ENCODE data around the gene RPL35. TPM values are rescaled to one million over a fixed set of nuclear protein-coding genes. Genes with fewer than 3 reads are reported as not detected.

The RPL35 gene
- total RNA-seq, 2 donors from 2014 or later = 890 to 1,374 TPM

DNA sequence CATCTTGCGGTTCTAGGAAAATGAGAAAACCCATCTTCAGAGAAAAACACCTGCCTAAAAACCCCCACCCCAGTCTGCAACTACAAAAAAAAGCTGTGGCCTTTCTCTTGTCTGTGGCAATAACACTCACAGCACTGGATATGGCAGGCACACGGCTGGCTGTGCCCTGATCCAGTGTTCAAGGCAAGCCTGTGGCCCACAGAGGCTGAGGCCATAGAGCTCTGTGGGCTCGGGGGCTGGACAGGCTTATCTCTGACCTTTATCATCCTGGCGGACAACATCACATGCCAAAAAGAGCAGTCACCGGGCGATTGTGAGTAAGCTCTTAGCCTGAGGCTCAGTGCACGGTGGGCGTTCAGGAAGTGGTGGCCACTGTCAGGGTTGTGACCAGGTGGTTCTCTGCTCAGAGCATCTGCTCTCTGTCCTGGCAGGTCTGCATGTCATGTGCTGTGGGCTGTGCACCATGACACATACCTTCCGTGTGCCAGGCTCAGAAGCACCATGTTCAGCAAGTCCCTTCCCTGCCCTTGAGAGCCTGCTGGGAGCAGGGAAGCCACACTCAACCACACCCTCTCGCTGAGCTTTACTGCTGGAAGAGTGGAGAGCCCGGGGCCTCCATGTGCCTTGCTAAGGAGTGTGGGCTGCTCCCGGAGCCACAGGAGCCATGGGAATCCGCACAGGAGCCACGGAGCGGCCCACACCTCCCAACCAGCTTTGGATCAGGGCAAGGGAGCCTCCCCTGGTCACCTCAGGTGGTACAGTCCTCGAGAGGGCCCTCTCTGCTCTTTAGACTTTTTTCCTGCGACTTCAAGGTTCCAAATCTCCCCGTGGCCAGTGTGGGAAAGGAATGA lies 43.1 kb downstream of the RPL35 start:
- no peak overlapping the region for H3K4me3 ChIP-seq

DNA sequence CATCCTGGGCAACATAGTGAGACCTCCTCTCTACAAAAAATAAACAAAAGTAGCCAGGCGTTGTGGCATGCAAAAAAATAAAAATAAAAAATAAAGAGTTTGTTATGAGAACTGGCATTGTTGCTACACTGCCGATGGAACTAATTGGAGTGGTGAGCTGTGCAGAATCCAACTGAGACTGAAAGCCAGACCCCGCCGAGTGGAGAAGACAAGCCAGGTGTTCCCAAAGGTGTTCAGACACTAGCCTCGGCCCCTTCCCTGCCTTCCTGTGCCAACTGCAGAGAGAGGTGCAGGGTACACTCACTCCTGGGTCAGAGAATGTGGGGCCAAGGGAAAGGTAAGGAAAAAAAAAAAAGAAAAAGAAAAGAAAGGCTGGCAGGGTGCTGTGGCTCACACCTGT lies 46.2 kb downstream of the RPL35 start:
- no peaks in the 10 kb centered on the region for H3K9me3 ChIP-seq
- H3K36me3 ChIP-seq = no peaks in the 10 kb centered on the region
- H3K27me3 ChIP-seq = no peaks in the 10 kb centered on the region
- DNase-seq = no peak
- H3K4me1 ChIP-seq = no peaks in the 10 kb centered on the region
- no peak overlapping the region for H3K4me3 ChIP-seq
- no peak overlapping the region for H3K27ac ChIP-seq
- TF ChIP-seq, protein P1, sequence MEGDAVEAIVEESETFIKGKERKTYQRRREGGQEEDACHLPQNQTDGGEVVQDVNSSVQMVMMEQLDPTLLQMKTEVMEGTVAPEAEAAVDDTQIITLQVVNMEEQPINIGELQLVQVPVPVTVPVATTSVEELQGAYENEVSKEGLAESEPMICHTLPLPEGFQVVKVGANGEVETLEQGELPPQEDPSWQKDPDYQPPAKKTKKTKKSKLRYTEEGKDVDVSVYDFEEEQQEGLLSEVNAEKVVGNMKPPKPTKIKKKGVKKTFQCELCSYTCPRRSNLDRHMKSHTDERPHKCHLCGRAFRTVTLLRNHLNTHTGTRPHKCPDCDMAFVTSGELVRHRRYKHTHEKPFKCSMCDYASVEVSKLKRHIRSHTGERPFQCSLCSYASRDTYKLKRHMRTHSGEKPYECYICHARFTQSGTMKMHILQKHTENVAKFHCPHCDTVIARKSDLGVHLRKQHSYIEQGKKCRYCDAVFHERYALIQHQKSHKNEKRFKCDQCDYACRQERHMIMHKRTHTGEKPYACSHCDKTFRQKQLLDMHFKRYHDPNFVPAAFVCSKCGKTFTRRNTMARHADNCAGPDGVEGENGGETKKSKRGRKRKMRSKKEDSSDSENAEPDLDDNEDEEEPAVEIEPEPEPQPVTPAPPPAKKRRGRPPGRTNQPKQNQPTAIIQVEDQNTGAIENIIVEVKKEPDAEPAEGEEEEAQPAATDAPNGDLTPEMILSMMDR (IDR thresholded peaks at IDR 0.05) = no peak
- no peak overlapping the region for H3K9ac ChIP-seq (ENCODE audit: low read depth in 2 of 2, low read length in 2 of 2)
- intact Hi-C loops (cut with DNase I) = no loop called here

More for the DNA sequence above, 43.1 kb downstream of the RPL35 start:
- intact Hi-C loops (cut with DNase I) = no loop called here
- Histone ChIP-seq H3K36me3 (no peaks in the 10 kb centered on the region), H3K4me1 (no peaks in the 10 kb centered on the region), H3K9ac (ENCODE audit: low read depth in 2 of 2, low read length in 2 of 2) (no peak overlapping the region), H3K9me3 (no peaks in the 10 kb centered on the region), H3K27me3 (no peaks in the 10 kb centered on the region), H3K27ac (no peak overlapping the region)
- TF ChIP-seq, protein P1 (IDR thresholded peaks at IDR 0.05) = no peak
- DNase-seq = no peak

DNA sequence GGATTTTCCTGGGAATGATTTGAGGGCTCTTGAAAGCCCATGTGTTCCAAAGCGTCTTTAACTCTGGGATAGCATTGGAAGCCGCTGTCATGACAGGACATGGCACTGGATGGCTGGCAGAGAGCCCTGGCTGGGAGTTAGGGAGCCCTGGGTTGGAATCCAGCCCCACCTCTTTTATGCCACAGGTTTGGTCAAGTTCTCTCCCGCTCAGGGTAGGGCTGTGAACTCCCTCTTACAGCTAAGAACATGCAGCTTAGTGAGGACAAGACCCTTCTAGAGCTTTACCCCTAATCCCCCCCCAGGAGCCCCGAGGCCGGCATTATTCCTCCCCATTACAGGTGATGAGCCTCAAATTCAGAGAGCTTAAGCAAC lies 47.6 kb downstream of the RPL35 start:
- Histone ChIP-seq H3K36me3 (no peaks in the 10 kb centered on the region), H3K9me3 (no peaks in the 10 kb centered on the region), H3K4me1 (no peaks in the 10 kb centered on the region), H3K4me3 (no peak overlapping the region), H3K27me3 (no peaks in the 10 kb centered on the region), H3K9ac (ENCODE audit: low read depth in 2 of 2, low read length in 2 of 2) (no peak overlapping the region), H3K27ac (no peak overlapping the region)
- no peak for DNase-seq
- TF ChIP-seq, protein P1 (IDR thresholded peaks at IDR 0.05) = no peak
- intact Hi-C loops (cut with DNase I) = no loop called here

DNA sequence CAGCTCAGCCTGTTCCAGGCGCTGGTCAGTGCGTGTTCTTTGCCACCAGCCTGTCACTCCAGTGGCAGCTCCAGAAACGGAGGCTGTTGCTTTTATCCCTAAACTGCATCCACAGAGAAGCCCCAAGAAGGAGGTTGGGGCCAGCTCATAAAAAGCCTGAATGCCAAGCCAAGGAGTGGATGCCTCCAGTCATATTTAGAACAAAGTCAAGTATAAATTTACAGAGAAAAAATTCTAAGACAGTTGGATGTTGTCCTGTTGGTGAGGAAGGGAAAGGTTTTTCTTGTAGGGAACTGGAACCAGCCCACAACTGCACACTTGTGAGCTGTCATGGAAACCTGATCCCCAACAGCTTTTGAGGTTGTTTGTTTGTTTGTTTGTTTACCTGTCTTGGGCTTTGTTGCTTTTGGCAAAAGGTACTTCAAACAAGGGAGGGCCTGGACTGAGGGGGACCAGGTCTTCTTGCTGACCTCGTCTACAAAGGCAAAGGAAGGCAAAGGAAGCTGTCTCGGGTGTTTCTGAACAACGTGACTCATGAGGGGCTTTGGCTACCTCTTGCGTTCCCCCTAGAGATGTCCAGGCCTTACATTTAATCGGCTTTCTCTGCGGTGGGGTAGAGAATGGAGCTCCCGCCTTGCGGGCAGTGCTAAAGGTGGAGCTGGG lies 48.1 kb downstream of the RPL35 start:
- Histone ChIP-seq H3K4me3 (no peak overlapping the region), H3K4me1 (no peaks in the 10 kb centered on the region), H3K27ac (no peak overlapping the region), H3K9me3 (no peaks in the 10 kb centered on the region), H3K27me3 (no peaks in the 10 kb centered on the region), H3K36me3 (no peaks in the 10 kb centered on the region), H3K9ac (ENCODE audit: low read depth in 2 of 2, low read length in 2 of 2) (no peak overlapping the region)
- intact Hi-C loops (cut with DNase I) = no loop called here
- TF ChIP-seq, protein P1 (IDR thresholded peaks at IDR 0.05) = no peak
- no peak for DNase-seq

DNA sequence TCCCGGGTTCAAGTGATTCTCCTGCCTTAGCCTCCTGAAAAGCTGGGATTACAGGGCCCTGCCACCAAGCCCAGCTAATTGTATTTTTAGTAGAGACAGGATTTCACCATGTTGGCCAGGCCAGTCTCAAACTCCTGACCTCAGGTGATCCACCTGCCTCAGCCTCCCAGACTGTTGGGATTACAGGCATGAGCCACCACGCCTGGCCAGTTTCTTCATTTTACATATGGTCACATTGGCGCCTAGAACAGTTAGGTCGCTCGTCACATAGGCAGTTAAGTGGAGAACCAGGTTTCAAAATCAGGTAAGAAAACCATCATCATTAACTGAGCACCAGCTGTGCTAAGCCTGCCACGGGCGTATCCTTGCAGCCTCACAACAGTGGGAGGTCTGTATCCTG lies 48.7 kb downstream of the RPL35 start:
- intact Hi-C loops (cut with DNase I) = no loop called here
- DNase-seq = no peak
- Histone ChIP-seq H3K4me1 (no peaks in the 10 kb centered on the region), H3K27me3 (no peaks in the 10 kb centered on the region), H3K27ac (no peak overlapping the region), H3K9me3 (no peaks in the 10 kb centered on the region), H3K36me3 (no peaks in the 10 kb centered on the region), H3K9ac (ENCODE audit: low read depth in 2 of 2, low read length in 2 of 2) (no peak overlapping the region), H3K4me3 (no peak overlapping the region)
- TF ChIP-seq, protein P1 (IDR thresholded peaks at IDR 0.05) = no peak
